ENCODE results near the gene DUSP28.

- TF ChIP-seq CTCF (tag by site-specific recombination; IDR thresholded peaks at IDR 0.05) (no peak), ZNF544 (tag by site-specific recombination; IDR thresholded peaks at IDR 0.05) (no peak), ZSCAN16 (tag by site-specific recombination; IDR thresholded peaks at IDR 0.05) (no peak)
Measured at GRCh38 chr2:240597419-240598181, 37.4 kb downstream of the DUSP28 start.

Data from HEK293 (cell line).